Lower lobe of right lung (tissue), 2 donors: ENCODE measurements around the gene ADORA2A. TPM values are rescaled to one million over a fixed set of nuclear protein-coding genes. Genes with fewer than 3 reads are reported as not detected.

Source experiments
- ATAC-seq, 2 donors: fragments of 200-7000 bp; cut with Tn5 transposase; one replicate each; pipeline ENCODE4 v1.9.1; 2020 to 2022; ENCODE audit warnings: mild to moderate bottlenecking in 2 of 2, moderate library complexity in 2 of 2
- DNase-seq: peaks from one replicate; pipeline ENCODE4 v3.0.0-alpha.2; 2020
- H3K27ac ChIP-seq: fragments of 200-600 bp; one replicate; pipeline ENCODE4 v1.8.0; 2022
- H3K27me3 ChIP-seq: fragments of 200-600 bp; one replicate; pipeline ENCODE4 v1.8.0; 2022; ENCODE audit warnings: low read depth
- H3K36me3 ChIP-seq: fragments of 200-600 bp; one replicate; pipeline ENCODE4 v1.8.0; 2022; ENCODE audit warnings: mild to moderate bottlenecking
- H3K4me1 ChIP-seq: fragments of 200-600 bp; one replicate; pipeline ENCODE4 v1.8.0; 2022
- H3K4me3 ChIP-seq: fragments of 200-600 bp; one replicate; pipeline ENCODE4 v1.8.0; 2022; ENCODE audit warnings: mild to moderate bottlenecking
- H3K9me3 ChIP-seq: fragments of 200-600 bp; one replicate; pipeline ENCODE4 v1.8.0; 2022
- intact Hi-C: fragments of 100-400 bp; cut with DNase I; formaldehyde crosslinking; loops from one replicate; pipeline ENCODE4 v1.11.0; 2022
- total RNA-seq: library from RNA; stranded (reverse); fragmentation: NEBNext Ultra II Directional; extraction: Animal tissue kit (Norgen Biotek cat#: 25700); gene quantifications from one replicate; pipeline ENCODE4 v1.2.1, GENCODE V29; 2021
- TF ChIP-seq, protein P1 (sequence below): fragments of 200-600 bp; IDR thresholded peaks from one replicate; pipeline ENCODE4 v1.8.0; 2022; ENCODE audit warnings: antibody characterized with exemption, mild to moderate bottlenecking
- donor health status: DM: no; HTN: yes; CAD: no; lungs with severe emphysema.

ADORA2A gene
- total RNA-seq, 1 donor from 2014 or later, result 16.0 TPM

DNA sequence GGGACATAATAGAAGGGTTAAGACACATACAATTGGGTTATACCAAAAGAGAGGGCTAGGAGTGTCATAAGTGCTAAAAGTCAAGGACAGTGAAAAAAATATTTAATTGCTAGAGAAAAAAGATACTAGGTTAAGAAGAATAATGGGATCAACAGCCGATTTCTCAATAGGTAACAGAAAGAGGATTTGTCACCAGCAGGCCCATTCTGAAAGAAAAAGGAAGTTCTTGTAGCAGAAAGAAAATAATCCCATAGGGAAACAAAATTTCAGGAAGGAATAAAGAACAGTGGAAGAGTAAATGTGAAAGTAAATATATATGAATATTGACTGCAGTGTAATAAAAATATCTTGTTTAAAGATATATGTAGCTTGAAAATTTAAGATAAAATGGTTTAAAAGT, 43.3 kb upstream of the ADORA2A start:
- Histone ChIP-seq H3K36me3 (peaks cover 11% of the 10 kb centered on the region), H3K4me3 (no peak overlapping the region), H3K27me3 (no peaks in the 10 kb centered on the region), H3K4me1 (peaks cover 3% of the 10 kb centered on the region), H3K27ac (no peak overlapping the region), H3K9me3 (no peaks in the 10 kb centered on the region)
- ATAC-seq (no peak), DNase-seq (no peak)
- intact Hi-C loops, result no loop called here
- TF ChIP-seq, protein P1, sequence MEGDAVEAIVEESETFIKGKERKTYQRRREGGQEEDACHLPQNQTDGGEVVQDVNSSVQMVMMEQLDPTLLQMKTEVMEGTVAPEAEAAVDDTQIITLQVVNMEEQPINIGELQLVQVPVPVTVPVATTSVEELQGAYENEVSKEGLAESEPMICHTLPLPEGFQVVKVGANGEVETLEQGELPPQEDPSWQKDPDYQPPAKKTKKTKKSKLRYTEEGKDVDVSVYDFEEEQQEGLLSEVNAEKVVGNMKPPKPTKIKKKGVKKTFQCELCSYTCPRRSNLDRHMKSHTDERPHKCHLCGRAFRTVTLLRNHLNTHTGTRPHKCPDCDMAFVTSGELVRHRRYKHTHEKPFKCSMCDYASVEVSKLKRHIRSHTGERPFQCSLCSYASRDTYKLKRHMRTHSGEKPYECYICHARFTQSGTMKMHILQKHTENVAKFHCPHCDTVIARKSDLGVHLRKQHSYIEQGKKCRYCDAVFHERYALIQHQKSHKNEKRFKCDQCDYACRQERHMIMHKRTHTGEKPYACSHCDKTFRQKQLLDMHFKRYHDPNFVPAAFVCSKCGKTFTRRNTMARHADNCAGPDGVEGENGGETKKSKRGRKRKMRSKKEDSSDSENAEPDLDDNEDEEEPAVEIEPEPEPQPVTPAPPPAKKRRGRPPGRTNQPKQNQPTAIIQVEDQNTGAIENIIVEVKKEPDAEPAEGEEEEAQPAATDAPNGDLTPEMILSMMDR, result no peak

DNA sequence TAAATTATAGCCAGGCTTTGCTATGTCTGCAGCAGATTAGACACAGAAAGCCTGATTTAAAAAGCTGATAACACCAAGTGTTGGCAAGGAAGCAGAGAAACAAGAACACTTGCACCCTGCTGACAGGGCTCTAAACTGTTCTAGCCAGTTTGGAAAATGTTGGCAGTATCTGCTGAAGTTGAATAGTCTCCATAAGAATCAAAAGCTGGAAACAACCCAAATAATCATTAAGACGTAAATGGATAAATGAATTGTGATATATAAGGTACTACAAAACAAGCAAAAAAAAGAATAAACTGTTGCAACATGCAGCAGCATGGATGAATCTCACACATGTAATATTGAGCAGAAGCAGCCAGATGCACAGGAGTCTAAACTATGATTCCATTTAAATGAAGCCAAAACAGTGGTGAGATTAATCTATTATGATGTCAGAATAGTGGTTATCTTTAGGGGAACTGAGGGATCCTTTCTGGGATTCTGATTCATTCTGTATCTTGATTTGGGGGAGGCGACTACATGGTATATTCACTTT, 40.4 kb upstream of the ADORA2A start:
- H3K27ac ChIP-seq, result no peak overlapping the region
- H3K4me1 ChIP-seq, result peaks cover 32% of the 10 kb centered on the region
- intact Hi-C loops, result no loop called here
- no peaks in the 10 kb centered on the region for H3K36me3 ChIP-seq
- no peak for ATAC-seq
- TF ChIP-seq, protein P1, result no peak
- no peaks in the 10 kb centered on the region for H3K27me3 ChIP-seq
- no peaks in the 10 kb centered on the region for H3K9me3 ChIP-seq
- DNase-seq, result no peak
- H3K4me3 ChIP-seq, result no peak overlapping the region

DNA sequence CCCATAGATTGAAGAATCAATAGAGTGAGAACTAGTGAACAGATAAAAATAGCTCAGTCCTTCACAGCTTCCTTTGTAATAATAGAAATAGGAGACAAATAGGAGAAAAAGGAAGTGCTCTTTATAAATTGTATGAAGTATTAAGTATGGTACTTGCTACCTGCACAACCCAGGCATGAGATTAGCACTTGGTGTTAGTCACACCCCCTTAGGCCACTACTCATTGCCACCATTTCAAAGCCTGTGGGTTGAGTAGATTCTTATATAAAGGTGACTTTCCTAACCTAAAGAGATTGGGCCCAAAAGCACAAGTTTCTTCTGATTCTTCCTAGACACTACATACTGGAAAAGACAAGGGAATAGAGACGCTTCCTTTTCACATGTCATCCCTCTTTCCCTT, 37.7 kb upstream of the ADORA2A start:
- intact Hi-C loops, result no loop called here
- no peak for ATAC-seq

DNA sequence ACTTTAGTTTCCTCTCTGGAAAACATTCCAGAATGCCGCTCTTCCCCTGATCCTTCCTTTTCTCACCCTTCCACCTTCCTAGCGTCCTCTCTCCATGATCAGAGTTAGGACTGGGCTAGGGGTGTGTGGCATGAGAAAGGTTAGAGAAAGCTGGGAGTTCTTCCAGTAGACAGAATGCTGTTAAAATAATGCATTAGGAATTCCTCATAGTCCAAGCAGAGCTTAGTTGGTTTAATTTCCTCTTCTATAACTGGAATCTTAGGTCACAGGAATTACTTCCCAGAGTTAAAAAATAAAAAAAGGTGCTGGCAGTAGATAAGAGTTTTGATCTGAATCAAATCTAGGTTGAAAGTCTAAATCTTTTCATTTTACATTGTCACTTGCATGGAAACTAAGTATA, 37.2 kb upstream of the ADORA2A start:
- ATAC-seq (no peak), DNase-seq (no peak)
- Histone ChIP-seq H3K4me3 (no peak overlapping the region), H3K36me3 (peaks cover 9% of the 10 kb centered on the region), H3K4me1 (peaks cover 45% of the 10 kb centered on the region), H3K9me3 (no peaks in the 10 kb centered on the region), H3K27ac (peak overlapping the region; percentile 74), H3K27me3 (no peaks in the 10 kb centered on the region)
- TF ChIP-seq, protein P1, result no peak
- intact Hi-C loops, result no loop called here

More for the DNA sequence above, 37.7 kb upstream of the ADORA2A start:
- no peaks in the 10 kb centered on the region for H3K9me3 ChIP-seq
- H3K27me3 ChIP-seq, result no peaks in the 10 kb centered on the region
- H3K27ac ChIP-seq, result peak overlapping the region; percentile 74
- peaks cover 4% of the 10 kb centered on the region for H3K36me3 ChIP-seq
- no peak for DNase-seq
- peaks cover 45% of the 10 kb centered on the region for H3K4me1 ChIP-seq
- TF ChIP-seq, protein P1, result no peak
- H3K4me3 ChIP-seq, result no peak overlapping the region

DNA sequence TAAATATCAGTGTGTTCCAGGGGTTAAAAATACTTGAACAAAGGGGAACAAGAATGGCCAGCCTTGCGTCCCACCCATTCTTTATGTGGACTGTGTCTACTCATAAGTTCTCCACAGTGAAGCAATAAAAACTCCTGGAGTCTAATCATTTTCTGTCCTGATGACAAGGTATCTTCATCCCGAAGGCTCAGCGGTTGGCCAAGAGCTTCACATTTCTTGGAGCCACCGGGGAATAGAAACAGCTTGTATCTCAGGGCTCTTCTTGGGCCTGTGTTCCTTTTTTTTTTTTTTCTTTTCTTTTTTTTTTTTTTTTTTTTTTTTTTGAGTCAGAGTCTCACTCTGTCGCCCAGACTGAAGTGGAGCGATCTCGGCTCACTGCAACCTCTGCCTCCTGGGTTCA, 36.8 kb upstream of the ADORA2A start:
- no peaks in the 10 kb centered on the region for H3K27me3 ChIP-seq
- H3K27ac ChIP-seq, result peak overlapping the region; percentile 74
- H3K4me1 ChIP-seq, result peaks cover 45% of the 10 kb centered on the region
- H3K36me3 ChIP-seq, result peaks cover 13% of the 10 kb centered on the region
- no peak for DNase-seq
- TF ChIP-seq, protein P1, result no peak
- no peaks in the 10 kb centered on the region for H3K9me3 ChIP-seq
- ATAC-seq, result peak in 1 of 2 donors; percentile 21
- no peak overlapping the region for H3K4me3 ChIP-seq
- intact Hi-C loops, result no loop called here
